ENCODE data around the gene SYNJ2.

The SYNJ2 gene, protein sequence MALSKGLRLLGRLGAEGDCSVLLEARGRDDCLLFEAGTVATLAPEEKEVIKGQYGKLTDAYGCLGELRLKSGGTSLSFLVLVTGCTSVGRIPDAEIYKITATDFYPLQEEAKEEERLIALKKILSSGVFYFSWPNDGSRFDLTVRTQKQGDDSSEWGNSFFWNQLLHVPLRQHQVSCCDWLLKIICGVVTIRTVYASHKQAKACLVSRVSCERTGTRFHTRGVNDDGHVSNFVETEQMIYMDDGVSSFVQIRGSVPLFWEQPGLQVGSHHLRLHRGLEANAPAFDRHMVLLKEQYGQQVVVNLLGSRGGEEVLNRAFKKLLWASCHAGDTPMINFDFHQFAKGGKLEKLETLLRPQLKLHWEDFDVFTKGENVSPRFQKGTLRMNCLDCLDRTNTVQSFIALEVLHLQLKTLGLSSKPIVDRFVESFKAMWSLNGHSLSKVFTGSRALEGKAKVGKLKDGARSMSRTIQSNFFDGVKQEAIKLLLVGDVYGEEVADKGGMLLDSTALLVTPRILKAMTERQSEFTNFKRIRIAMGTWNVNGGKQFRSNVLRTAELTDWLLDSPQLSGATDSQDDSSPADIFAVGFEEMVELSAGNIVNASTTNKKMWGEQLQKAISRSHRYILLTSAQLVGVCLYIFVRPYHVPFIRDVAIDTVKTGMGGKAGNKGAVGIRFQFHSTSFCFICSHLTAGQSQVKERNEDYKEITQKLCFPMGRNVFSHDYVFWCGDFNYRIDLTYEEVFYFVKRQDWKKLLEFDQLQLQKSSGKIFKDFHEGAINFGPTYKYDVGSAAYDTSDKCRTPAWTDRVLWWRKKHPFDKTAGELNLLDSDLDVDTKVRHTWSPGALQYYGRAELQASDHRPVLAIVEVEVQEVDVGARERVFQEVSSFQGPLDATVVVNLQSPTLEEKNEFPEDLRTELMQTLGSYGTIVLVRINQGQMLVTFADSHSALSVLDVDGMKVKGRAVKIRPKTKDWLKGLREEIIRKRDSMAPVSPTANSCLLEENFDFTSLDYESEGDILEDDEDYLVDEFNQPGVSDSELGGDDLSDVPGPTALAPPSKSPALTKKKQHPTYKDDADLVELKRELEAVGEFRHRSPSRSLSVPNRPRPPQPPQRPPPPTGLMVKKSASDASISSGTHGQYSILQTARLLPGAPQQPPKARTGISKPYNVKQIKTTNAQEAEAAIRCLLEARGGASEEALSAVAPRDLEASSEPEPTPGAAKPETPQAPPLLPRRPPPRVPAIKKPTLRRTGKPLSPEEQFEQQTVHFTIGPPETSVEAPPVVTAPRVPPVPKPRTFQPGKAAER (N-terminal part only)

DNA sequence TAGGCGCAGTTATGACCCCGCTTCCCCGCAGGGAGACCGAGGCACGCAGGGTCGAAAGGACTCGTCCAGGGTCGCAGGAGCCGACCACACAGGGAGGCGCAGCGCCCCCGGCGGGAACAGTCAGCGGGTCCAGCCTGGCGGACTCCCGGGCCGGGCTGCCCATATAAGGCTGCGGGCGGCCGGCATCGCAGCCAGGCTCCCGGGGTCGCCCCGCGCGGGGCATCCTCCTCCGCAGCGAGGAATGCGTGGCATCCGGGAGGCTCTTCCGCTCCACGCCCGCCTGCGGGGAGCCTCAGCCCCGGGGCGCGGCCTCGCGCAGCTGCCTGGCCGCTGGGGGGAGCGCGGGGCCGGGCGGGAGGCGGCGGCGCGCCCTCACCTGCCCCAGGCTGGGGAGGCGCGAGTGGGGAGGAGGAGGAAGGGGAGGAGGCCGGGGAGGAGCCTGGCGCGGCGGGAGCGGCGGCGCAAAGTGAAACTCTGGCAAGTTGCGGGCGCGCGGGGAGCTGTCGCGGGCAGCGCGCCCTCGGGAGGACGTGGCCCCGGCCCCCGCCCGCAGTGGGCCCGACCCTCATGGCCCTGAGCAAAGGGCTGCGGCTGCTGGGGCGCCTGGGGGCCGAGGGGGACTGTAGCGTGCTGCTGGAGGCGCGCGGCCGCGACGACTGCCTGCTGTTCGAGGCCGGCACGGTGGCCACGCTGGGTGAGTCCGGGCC lies at the start of gene SYNJ2:
Gene SYNJ2 (plus strand): TSS at position 469 of the 707 bp plus-strand sequence. CDS start 99 bp downstream, at position 568.
- Histone ChIP-seq H3K27me3 (ENCODE audit: low read depth, low read length) (peaks cover 5% of the 10 kb centered on the region), H3K9me3 (ENCODE audit: insufficient read depth, low read length) (no peaks in the 10 kb centered on the region), H3K36me3 (replicated peaks; ENCODE audit: low read depth, low read length) (no peaks in the 10 kb centered on the region), H3K27ac (ENCODE audit: low read length) (peak within 1 kb of the TSS; percentile 43), H3K9ac (ENCODE audit: low read length) (peak within 1 kb of the TSS; percentile 94), H3K4me2 (ENCODE audit: low read length) (peak within 1 kb of the TSS; percentile 99), H3K4me1 (ENCODE audit: low read length) (peaks cover 17% of the 10 kb centered on the region), H4K20me1 (ENCODE audit: insufficient read depth, low read length) (peaks cover 6% of the 10 kb centered on the region), H3K4me3 (ENCODE audit: low read length) (peak within 1 kb of the TSS; percentile 78), H2AFZ (ENCODE audit: low read depth, low read length) (peak within 1 kb of the TSS; percentile 78), H3K79me2 (ENCODE audit: low read length) (peaks cover 37% of the 10 kb centered on the region)
- TF ChIP-seq EZH2phosphoT487 (IDR thresholded peaks at IDR 0.05; ENCODE audit: low read depth) = no peak
- TF ChIP-seq, protein P1, sequence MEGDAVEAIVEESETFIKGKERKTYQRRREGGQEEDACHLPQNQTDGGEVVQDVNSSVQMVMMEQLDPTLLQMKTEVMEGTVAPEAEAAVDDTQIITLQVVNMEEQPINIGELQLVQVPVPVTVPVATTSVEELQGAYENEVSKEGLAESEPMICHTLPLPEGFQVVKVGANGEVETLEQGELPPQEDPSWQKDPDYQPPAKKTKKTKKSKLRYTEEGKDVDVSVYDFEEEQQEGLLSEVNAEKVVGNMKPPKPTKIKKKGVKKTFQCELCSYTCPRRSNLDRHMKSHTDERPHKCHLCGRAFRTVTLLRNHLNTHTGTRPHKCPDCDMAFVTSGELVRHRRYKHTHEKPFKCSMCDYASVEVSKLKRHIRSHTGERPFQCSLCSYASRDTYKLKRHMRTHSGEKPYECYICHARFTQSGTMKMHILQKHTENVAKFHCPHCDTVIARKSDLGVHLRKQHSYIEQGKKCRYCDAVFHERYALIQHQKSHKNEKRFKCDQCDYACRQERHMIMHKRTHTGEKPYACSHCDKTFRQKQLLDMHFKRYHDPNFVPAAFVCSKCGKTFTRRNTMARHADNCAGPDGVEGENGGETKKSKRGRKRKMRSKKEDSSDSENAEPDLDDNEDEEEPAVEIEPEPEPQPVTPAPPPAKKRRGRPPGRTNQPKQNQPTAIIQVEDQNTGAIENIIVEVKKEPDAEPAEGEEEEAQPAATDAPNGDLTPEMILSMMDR (IDR thresholded peaks at IDR 0.05; ENCODE audit: low read depth, low read length) = peak; percentile 49

DNA sequence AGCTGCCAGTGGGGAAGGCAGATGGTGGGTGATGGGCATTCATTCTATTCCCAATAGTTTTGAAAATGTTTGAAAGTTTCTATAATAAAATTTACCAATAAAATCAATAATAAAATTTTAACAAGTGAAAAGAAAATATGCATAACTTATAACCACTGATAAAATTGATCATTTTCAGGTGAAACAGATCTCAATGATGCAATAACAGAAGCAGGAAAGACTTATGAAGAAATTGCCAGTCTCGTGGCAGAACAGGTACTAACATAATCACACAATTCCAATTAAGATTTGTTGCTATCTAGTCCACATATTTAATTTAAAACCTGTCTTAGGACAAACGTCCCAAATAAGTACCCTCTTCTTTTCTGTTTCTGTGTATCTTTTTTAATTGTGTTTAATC lies 45.9 kb upstream of the SYNJ2 start:
- H3K9ac ChIP-seq (ENCODE audit: low read length) = no peak overlapping the region

DNA sequence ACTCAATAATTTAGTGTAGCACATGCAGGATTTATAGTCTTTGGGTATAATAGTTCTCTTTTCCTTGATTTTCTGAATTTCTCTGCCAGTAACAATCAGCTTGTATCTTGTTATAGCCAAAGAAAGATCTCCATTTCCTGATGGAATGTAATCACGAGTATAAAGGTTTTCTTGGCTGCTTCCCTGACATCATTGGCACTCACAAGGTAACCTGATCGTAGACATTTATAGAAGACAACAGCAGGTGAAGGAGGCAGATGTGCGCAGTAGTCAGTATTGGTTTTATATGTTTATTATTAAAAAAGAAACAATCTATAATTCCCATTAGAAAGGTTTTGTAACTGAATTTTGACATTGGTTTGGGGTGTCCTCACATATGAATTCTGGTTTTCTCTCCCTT lies 44.3 kb upstream of the SYNJ2 start:
- TF ChIP-seq EZH2phosphoT487 (IDR thresholded peaks at IDR 0.05; ENCODE audit: low read depth) = no peak
- TF ChIP-seq, protein P1 (IDR thresholded peaks at IDR 0.05; ENCODE audit: low read depth, low read length) = no peak
- Histone ChIP-seq H3K9me3 (ENCODE audit: insufficient read depth, low read length) (no peaks in the 10 kb centered on the region), H3K27me3 (ENCODE audit: low read depth, low read length) (no peaks in the 10 kb centered on the region), H3K79me2 (ENCODE audit: low read length) (no peaks in the 10 kb centered on the region), H3K4me2 (ENCODE audit: low read length) (no peak overlapping the region), H3K27ac (ENCODE audit: low read length) (no peak overlapping the region), H3K4me3 (ENCODE audit: low read length) (no peak overlapping the region), H3K4me1 (ENCODE audit: low read length) (no peaks in the 10 kb centered on the region), H2AFZ (ENCODE audit: low read depth, low read length) (no peak overlapping the region), H3K9ac (ENCODE audit: low read length) (no peak overlapping the region), H3K36me3 (replicated peaks; ENCODE audit: low read depth, low read length) (no peaks in the 10 kb centered on the region), H4K20me1 (ENCODE audit: insufficient read depth, low read length) (no peaks in the 10 kb centered on the region)

More for the DNA sequence above, 45.9 kb upstream of the SYNJ2 start:
- TF ChIP-seq EZH2phosphoT487 (IDR thresholded peaks at IDR 0.05; ENCODE audit: low read depth) = no peak
- TF ChIP-seq, protein P1 (IDR thresholded peaks at IDR 0.05; ENCODE audit: low read depth, low read length) = no peak
- no peaks in the 10 kb centered on the region for H3K36me3 ChIP-seq (replicated peaks; ENCODE audit: low read depth, low read length)
- H3K27ac ChIP-seq (ENCODE audit: low read length) = no peak overlapping the region
- H3K79me2 ChIP-seq (ENCODE audit: low read length) = no peaks in the 10 kb centered on the region
- H2AFZ ChIP-seq (ENCODE audit: low read depth, low read length) = no peak overlapping the region
- H3K4me1 ChIP-seq (ENCODE audit: low read length) = no peaks in the 10 kb centered on the region
- H3K27me3 ChIP-seq (ENCODE audit: low read depth, low read length) = no peaks in the 10 kb centered on the region
- H4K20me1 ChIP-seq (ENCODE audit: insufficient read depth, low read length) = no peaks in the 10 kb centered on the region
- no peak overlapping the region for H3K4me2 ChIP-seq (ENCODE audit: low read length)
- no peaks in the 10 kb centered on the region for H3K9me3 ChIP-seq (ENCODE audit: insufficient read depth, low read length)
- no peak overlapping the region for H3K4me3 ChIP-seq (ENCODE audit: low read length)
